Measurements from ENCODE around the gene PPDPF. TPM values are rescaled to one million over a fixed set of nuclear protein-coding genes. Genes with fewer than 3 reads are reported as not detected.

PPDPF gene
- polyA plus RNA-seq, 1 donor from 2014 or later: 95.1 TPM

GRCh38 chr20:63495741-63496595 is 24.6 kb upstream of the PPDPF start:
- no peaks in the 10 kb centered on the region for H3K27me3 ChIP-seq (ENCODE audit: insufficient read depth, low read depth, low read length)
- H3K9ac ChIP-seq (ENCODE audit: low read length): peak overlapping the region; percentile 85
- no peaks in the 10 kb centered on the region for H3K9me2 ChIP-seq (ENCODE audit: insufficient read depth, low read length)
- H3F3A ChIP-seq (ENCODE audit: insufficient read depth, low read length, poor library complexity, severe bottlenecking): no peaks in the 10 kb centered on the region
- H3K79me2 ChIP-seq (replicated peaks; ENCODE audit: insufficient read depth, low read length): peaks cover 3% of the 10 kb centered on the region
- H3K36me3 ChIP-seq (ENCODE audit: insufficient read depth, low read length): peaks cover 18% of the 10 kb centered on the region
- H4K20me1 ChIP-seq (ENCODE audit: insufficient read depth): no peaks in the 10 kb centered on the region
- H3K4me2 ChIP-seq (ENCODE audit: low read length): peak overlapping the region; percentile 78
- H3K4me3 ChIP-seq (ENCODE audit: low read length): peak overlapping the region; percentile 88
- H2AFZ ChIP-seq (ENCODE audit: low read depth, low read length): no peak overlapping the region
- peak overlapping the region; percentile 47 for H3K27ac ChIP-seq (ENCODE audit: low read length)
- TF ChIP-seq EP300 (conservative IDR thresholded peaks at IDR 0.05; ENCODE audit: poor library complexity, severe bottlenecking): no peak
- peak; percentile 41 for TF ChIP-seq MXI1 (conservative IDR thresholded peaks at IDR 0.05; ENCODE audit: poor library complexity, severe bottlenecking)
- TF ChIP-seq CTCF (IDR thresholded peaks at IDR 0.05; ENCODE audit: poor library complexity, severe bottlenecking): peak; percentile 94
- TF ChIP-seq REST (IDR thresholded peaks at IDR 0.05; ENCODE audit: borderline replicate concordance): no peak
- TF ChIP-seq EZH2 (IDR thresholded peaks at IDR 0.05; ENCODE audit: borderline replicate concordance, insufficient read depth, low read length, poor library complexity, severe bottlenecking): no peak
- TF ChIP-seq POLR2AphosphoS5 (IDR thresholded peaks at IDR 0.05): no peak
- TF ChIP-seq SMC3 (conservative IDR thresholded peaks at IDR 0.05; ENCODE audit: poor library complexity): peak; percentile 89
- peak; percentile 79 for TF ChIP-seq RAD21 (conservative IDR thresholded peaks at IDR 0.05)
- H3K9me3 ChIP-seq (ENCODE audit: low read length): no peaks in the 10 kb centered on the region

GRCh38 chr20:63496596-63497120 is 23.9 kb upstream of the PPDPF start:
- H3F3A ChIP-seq (ENCODE audit: insufficient read depth, low read length, poor library complexity, severe bottlenecking): no peaks in the 10 kb centered on the region
- no peaks in the 10 kb centered on the region for H4K20me1 ChIP-seq (ENCODE audit: insufficient read depth)
- H3K9me3 ChIP-seq (ENCODE audit: low read length): no peaks in the 10 kb centered on the region
- H3K9ac ChIP-seq (ENCODE audit: low read length): peak overlapping the region; percentile 85
- peak overlapping the region; percentile 47 for H3K27ac ChIP-seq (ENCODE audit: low read length)
- peaks cover 3% of the 10 kb centered on the region for H3K79me2 ChIP-seq (replicated peaks; ENCODE audit: insufficient read depth, low read length)
- H2AFZ ChIP-seq (ENCODE audit: low read depth, low read length): no peak overlapping the region
- H3K4me2 ChIP-seq (ENCODE audit: low read length): peak overlapping the region; percentile 78
- TF ChIP-seq CTCF (IDR thresholded peaks at IDR 0.05; ENCODE audit: poor library complexity, severe bottlenecking) (no peak), RAD21 (conservative IDR thresholded peaks at IDR 0.05) (no peak), EZH2 (IDR thresholded peaks at IDR 0.05; ENCODE audit: borderline replicate concordance, insufficient read depth, low read length, poor library complexity, severe bottlenecking) (no peak), SMC3 (conservative IDR thresholded peaks at IDR 0.05; ENCODE audit: poor library complexity) (no peak), TAF1 (IDR thresholded peaks at IDR 0.05; ENCODE audit: low read depth) (no peak), EP300 (conservative IDR thresholded peaks at IDR 0.05; ENCODE audit: poor library complexity, severe bottlenecking) (no peak), REST (IDR thresholded peaks at IDR 0.05; ENCODE audit: borderline replicate concordance) (no peak), MXI1 (conservative IDR thresholded peaks at IDR 0.05; ENCODE audit: poor library complexity, severe bottlenecking) (no peak), POLR2AphosphoS5 (IDR thresholded peaks at IDR 0.05) (no peak)
- H3K4me3 ChIP-seq (ENCODE audit: low read length): peak overlapping the region; percentile 88
- H3K36me3 ChIP-seq (ENCODE audit: insufficient read depth, low read length): peaks cover 12% of the 10 kb centered on the region
- H3K27me3 ChIP-seq (ENCODE audit: insufficient read depth, low read depth, low read length): no peaks in the 10 kb centered on the region
- no peaks in the 10 kb centered on the region for H3K9me2 ChIP-seq (ENCODE audit: insufficient read depth, low read length)
